ENCODE data around the gene CAMKMT. TPM values are rescaled to one million over a fixed set of nuclear protein-coding genes. Genes with fewer than 3 reads are reported as not detected.

CAMKMT gene
- total RNA-seq, 1 donor from 2014 or later, result 11.4 TPM

GRCh38 chr2:44789971-44790721 is 428.4 kb downstream of the CAMKMT start:
- intact Hi-C loops (cut with micrococcal nuclease), result no loop called here

GRCh38 chr2:44793322-44793870 is 431.6 kb downstream of the CAMKMT start:
- intact Hi-C loops (cut with micrococcal nuclease), result no loop called here

GRCh38 chr2:44796771-44797170 is 435.0 kb downstream of the CAMKMT start:
- intact Hi-C loops (cut with micrococcal nuclease), result no loop called here

DNA sequence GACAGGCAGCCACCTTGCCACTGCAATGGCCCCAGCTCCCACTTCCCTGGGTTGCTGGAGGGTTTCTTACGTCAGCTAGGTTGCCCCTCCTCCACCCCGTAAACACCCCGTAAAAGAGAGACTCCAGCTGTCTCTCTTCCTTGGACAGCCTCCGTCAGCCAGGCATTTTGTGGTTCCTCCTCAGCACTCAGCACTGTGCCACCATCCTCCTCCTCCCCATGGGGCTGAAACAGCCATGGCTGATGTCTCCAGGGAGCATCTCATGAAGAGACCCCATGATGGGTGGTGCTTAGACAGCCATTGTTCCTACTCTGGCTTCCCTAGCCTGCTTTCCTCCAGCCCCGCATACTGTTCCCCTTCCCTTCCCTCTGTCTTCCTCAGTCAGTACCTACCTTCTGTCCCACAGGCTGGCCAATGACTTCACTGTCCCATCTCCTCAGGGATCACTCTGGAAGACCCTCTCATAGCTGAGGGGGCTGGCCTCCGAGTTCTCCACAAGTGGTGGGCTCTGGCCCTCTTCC is 436.5 kb downstream of the CAMKMT start:
- intact Hi-C loops (cut with micrococcal nuclease), result no loop called here

GRCh38 chr2:44799105-44799504 is 437.4 kb downstream of the CAMKMT start:
- intact Hi-C loops (cut with micrococcal nuclease), result no loop called here

GRCh38 chr2:44799754-44800153 is 438.0 kb downstream of the CAMKMT start:
- intact Hi-C loops (cut with micrococcal nuclease), result loop anchor here (5.0 kb wide), 2 partner anchors 133 to 208 kb away; partner anchors contain the start of gene SIX2

- intact Hi-C loops (cut with micrococcal nuclease), result loop anchor here (5.0 kb wide), 2 partner anchors 131 to 206 kb away; partner anchors contain the start of gene SIX2
These were observed 439.6 kb downstream of the CAMKMT start for GRCh38 chr2:44801289-44801840.

DNA sequence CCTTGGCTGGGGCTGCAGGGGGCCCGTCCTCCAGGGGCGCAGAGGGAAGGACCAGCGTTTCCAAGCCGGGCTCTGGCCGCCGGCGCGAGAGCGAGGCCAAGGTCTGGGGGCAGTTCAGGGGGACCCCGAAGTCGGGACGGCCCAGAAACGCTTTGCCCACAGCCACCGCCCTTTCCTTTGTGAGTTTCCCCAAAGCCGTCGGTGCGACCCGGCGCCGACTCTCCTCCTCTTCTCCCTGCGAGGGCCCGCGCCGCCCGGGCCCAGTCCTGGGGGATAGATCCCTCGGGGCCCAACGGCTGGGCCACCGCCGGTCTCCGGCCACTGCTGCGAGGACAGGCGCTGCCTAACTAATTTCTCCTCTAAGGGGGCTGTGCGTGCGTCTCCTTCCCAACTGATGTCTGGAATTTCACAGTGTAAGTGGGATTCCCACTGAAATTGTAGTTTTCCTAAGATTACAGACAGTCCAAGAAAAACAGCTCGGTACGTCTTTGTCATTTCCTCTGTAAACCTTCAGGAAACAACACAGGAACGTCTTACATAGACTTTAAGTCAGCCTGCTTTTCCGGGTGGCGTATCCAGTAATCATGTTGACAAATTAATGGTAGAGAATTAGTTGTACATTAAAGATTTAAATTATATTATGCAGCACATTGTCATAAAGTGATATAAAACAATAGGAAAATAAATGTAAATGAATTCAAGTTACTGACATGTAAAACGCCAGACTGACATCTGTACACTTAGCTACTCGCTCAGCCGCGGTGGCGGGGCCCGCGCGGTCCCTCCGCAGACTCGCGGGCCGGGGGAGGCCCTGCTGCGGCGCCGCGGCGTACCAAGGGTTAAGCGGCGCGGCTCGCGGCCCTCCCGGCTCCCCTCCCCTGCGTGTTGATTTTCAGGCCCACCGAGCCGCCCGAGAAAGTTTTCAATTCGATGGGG is 440.4 kb downstream of the CAMKMT start:
- intact Hi-C loops (cut with micrococcal nuclease), result loop anchor here (5.0 kb wide), 2 partner anchors 130 to 205 kb away; partner anchors contain the start of gene SIX2

GRCh38 chr2:44802777-44803424 is 441.2 kb downstream of the CAMKMT start:
- intact Hi-C loops (cut with micrococcal nuclease), result loop anchor here (5.0 kb wide), 2 partner anchors 129 to 204 kb away; partner anchors contain the start of gene SIX2

GRCh38 chr2:44804406-44805265 is 442.9 kb downstream of the CAMKMT start:
- intact Hi-C loops (cut with micrococcal nuclease), result loop anchor here (5.0 kb wide), 2 partner anchors 128 to 203 kb away; partner anchors contain the start of gene SIX2

GRCh38 chr2:44805401-44806235 is 443.9 kb downstream of the CAMKMT start:
- intact Hi-C loops (cut with micrococcal nuclease), result no loop called here

GRCh38 chr2:44807201-44808025 is 445.7 kb downstream of the CAMKMT start:
- intact Hi-C loops (cut with micrococcal nuclease), result no loop called here

DNA sequence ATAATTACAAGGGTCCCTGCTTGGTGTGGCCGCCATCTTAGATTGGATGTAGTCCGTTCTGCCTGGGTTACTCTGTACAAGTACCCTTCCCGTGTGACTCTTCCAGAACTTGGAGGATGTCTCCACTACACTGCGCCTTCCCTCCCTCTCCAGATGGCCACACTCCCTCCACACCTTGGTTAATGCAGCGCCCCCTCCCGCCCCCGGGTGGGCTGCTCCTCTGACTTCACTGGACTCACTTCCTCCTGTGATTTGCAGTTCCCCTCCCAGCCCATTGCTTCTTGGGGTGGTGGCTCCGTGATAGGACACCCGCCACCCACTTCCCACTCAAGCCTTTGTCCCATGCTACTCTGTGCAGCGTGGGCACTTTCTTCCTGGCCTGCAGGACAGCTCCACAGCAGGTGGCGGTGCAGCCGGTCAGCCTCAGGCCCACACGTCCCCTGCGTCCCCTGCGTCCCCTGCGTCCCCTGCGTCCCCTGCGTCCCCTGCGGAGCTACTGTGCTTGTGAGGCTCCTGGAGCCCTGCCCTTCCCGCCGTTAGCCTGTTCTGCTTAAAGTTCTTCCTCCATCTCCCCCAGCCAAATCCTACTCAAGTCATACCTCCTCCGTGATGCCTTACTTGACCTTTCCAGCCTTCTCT is 449.3 kb downstream of the CAMKMT start:
- intact Hi-C loops (cut with micrococcal nuclease), result no loop called here

DNA sequence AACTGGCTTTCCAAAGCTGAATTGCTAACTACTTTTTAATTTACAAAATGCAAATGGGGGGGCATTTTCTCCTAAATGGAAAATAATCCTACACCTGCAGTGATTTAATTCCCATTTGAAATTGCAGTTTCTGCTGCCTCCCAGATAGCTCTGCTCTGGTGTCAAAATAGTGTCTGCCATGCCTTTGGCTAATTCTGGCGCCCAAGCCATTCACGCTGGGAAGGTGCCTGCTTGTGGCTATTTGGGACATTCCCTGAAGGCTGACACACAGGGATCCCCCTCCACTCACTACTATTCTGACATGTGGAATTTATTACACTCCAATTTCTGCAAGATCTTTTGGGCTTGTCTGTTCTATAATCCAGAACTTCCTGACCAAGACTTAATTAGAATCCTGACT is 451.4 kb downstream of the CAMKMT start:
- intact Hi-C loops (cut with micrococcal nuclease), result no loop called here

GRCh38 chr2:44813658-44814057 is 451.9 kb downstream of the CAMKMT start:
- intact Hi-C loops (cut with micrococcal nuclease), result no loop called here

- intact Hi-C loops (cut with micrococcal nuclease), result no loop called here
These were observed 455.5 kb downstream of the CAMKMT start for GRCh38 chr2:44817256-44817655.

GRCh38 chr2:44817673-44818335 is 456.1 kb downstream of the CAMKMT start:
- intact Hi-C loops (cut with micrococcal nuclease), result no loop called here

Measured in T-helper 1 cell treated with Interleukin-12 subunit alpha and Interleukin-12 subunit beta and Interleukin-4 antibody, amounts not matched to agents 30 ng/mL and 1 ng/mL, for 36 hours (primary cell).